Measurements from ENCODE around the gene KSR2. TPM values are rescaled to one million over a fixed set of nuclear protein-coding genes. Genes with fewer than 3 reads are reported as not detected.
"Not testable (repeated sequence)": the region's sequence is repeated elsewhere in the genome, so short reads cannot be mapped to it uniquely, and the experiment has no call there.

The KSR2 gene
- polyA plus RNA-seq, 2 donors = 0.01 to 0.04 TPM

DNA sequence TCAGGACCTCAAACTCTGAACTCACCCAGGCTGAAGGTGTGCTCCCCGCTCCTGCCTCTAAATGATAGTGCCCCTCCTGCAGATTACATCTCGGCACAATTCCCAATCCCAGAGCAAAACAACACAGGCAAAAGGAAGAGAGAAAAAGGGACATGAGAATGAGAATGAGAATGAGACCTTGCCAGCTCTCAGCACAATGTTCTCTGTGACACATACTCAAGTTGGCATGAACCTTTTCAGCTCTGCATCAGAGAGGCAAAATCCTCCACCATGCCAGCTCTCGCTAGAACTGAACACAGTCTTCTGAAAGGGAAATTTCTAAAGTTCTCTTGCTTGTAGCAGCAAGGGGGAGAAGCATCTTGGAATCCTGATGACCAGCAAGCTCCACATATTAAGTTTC is 84.6 kb downstream of the KSR2 start:
- no peaks in the 10 kb centered on the region for H3K36me3 ChIP-seq (ENCODE audit: control insufficient read depth in 2 of 2, insufficient read depth in 2 of 2, low read length in 1 of 2)
- H3K4me3 ChIP-seq (ENCODE audit: low read depth in 1 of 2, low read length in 2 of 2) = no peak overlapping the region
- H3K9me3 ChIP-seq (ENCODE audit: control insufficient read depth in 2 of 2, insufficient read depth in 1 of 2, low read depth in 1 of 2, low read length in 1 of 2) = no peaks in the 10 kb centered on the region
- H3K4me1 ChIP-seq (ENCODE audit: control insufficient read depth in 2 of 2, insufficient read depth in 2 of 2, low read length in 1 of 2) = no peaks in the 10 kb centered on the region
- no peaks in the 10 kb centered on the region for H3K27me3 ChIP-seq (ENCODE audit: control insufficient read depth in 1 of 2, insufficient read depth in 2 of 2, low read length in 2 of 2)
- 75 to 83% methylated on average over 3 of the region's 3 CpGs for WGBS, 2 donors
- no peak overlapping the region for H3K27ac ChIP-seq (ENCODE audit: low read depth in 2 of 2, low read length in 1 of 2)

DNA sequence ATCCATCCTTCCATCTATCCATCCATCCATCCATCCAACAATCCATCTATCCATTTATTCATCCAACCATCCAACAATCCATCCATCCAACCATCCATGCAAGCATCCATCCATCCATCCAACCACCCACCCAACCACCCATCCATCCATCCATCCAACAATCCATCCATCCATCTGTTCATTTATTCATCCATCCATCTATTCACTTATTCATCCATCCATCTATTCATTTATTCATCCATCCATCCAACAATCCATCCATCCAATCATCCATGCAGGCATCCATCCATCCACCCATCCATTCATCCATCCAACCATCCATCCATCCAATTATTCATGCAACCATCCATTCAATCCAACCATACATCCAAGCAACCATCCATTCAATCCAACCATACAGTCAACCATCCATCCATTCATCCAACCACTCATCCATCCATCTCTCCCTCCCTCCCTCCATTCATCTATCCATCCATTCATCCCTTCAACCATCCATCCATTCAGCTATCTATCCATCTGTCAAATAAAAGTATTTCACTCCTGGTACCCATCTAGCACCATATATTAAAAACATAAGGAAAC is 86.1 kb downstream of the KSR2 start:
- Histone ChIP-seq H3K9me3 (ENCODE audit: control insufficient read depth in 2 of 2, insufficient read depth in 1 of 2, low read depth in 1 of 2, low read length in 1 of 2) (no peaks in the 10 kb centered on the region), H3K27ac (ENCODE audit: low read depth in 2 of 2, low read length in 1 of 2) (no peak overlapping the region), H3K4me3 (ENCODE audit: low read depth in 1 of 2, low read length in 2 of 2) (no peak overlapping the region), H3K4me1 (ENCODE audit: control insufficient read depth in 2 of 2, insufficient read depth in 2 of 2, low read length in 1 of 2) (no peaks in the 10 kb centered on the region), H3K27me3 (ENCODE audit: control insufficient read depth in 1 of 2, insufficient read depth in 2 of 2, low read length in 2 of 2) (no peaks in the 10 kb centered on the region), H3K36me3 (ENCODE audit: control insufficient read depth in 2 of 2, insufficient read depth in 2 of 2, low read length in 1 of 2) (no peaks in the 10 kb centered on the region)

DNA sequence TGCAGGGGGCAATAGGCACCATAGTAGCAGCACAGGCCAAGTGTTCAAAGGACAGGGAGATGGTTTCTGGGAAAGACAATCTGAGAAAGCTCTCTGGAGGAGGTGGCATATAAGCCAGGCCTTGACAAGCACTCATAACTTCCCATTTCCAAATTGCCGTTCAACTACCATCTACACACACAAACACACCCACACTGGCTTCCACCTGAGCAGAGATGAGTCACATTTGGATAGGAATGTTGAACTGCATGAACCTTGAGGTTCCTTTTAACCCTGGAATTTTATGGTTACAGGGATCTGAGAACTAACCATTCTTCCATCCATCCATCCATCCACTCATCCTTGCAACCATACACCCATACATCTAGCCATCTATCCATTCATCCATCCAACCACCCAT is 86.6 kb downstream of the KSR2 start:
- WGBS, 2 donors = 40 to 62% methylated on average over 1 of the region's 1 CpG
- Histone ChIP-seq H3K27me3 (ENCODE audit: control insufficient read depth in 1 of 2, insufficient read depth in 2 of 2, low read length in 2 of 2) (no peaks in the 10 kb centered on the region), H3K9me3 (ENCODE audit: control insufficient read depth in 2 of 2, insufficient read depth in 1 of 2, low read depth in 1 of 2, low read length in 1 of 2) (no peaks in the 10 kb centered on the region), H3K4me3 (ENCODE audit: low read depth in 1 of 2, low read length in 2 of 2) (no peak overlapping the region), H3K27ac (ENCODE audit: low read depth in 2 of 2, low read length in 1 of 2) (no peak overlapping the region), H3K4me1 (ENCODE audit: control insufficient read depth in 2 of 2, insufficient read depth in 2 of 2, low read length in 1 of 2) (no peaks in the 10 kb centered on the region), H3K36me3 (ENCODE audit: control insufficient read depth in 2 of 2, insufficient read depth in 2 of 2, low read length in 1 of 2) (no peaks in the 10 kb centered on the region)

DNA sequence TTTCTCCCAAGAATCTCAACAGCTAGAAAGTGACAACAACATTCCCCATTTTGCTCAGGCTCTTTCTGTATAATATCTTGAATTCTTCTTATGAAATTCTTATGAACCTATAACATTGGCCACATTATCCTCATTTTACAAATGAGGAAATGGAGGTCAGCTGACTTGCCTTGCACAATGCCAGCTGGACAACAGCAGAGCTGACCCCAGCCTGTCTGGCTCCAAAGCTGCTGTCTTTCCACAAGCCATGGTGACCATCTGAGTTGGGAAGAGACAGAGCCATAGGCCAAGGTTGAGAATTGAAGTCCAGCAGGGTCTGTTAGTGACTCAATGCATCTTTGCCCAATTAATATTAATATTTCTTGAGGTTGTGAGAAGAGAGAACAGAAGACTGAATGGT is 87.3 kb downstream of the KSR2 start:
- Histone ChIP-seq H3K27me3 (ENCODE audit: control insufficient read depth in 1 of 2, insufficient read depth in 2 of 2, low read length in 2 of 2) (no peaks in the 10 kb centered on the region), H3K4me1 (ENCODE audit: control insufficient read depth in 2 of 2, insufficient read depth in 2 of 2, low read length in 1 of 2) (no peaks in the 10 kb centered on the region), H3K36me3 (ENCODE audit: control insufficient read depth in 2 of 2, insufficient read depth in 2 of 2, low read length in 1 of 2) (no peaks in the 10 kb centered on the region), H3K27ac (ENCODE audit: low read depth in 2 of 2, low read length in 1 of 2) (no peak overlapping the region), H3K4me3 (ENCODE audit: low read depth in 1 of 2, low read length in 2 of 2) (no peak overlapping the region), H3K9me3 (ENCODE audit: control insufficient read depth in 2 of 2, insufficient read depth in 1 of 2, low read depth in 1 of 2, low read length in 1 of 2) (no peaks in the 10 kb centered on the region)

DNA sequence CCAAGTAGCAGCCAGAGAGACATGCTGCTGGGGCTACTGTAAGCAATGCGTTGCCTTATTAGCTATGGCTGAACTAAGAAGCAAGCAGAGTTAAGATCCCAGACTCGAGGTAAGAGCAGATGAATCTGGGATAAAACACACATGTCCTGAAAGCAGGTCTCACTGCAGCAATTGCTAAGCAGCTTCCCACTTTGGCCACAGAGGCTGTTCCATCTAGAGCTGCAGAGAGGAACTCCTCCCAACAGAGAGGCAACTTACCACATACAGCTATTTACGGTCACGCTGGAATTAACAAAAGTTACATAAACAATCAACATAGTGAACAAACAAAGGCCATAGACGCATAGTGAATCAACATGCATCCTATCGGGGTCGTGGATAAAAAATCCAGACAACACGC is 90.2 kb downstream of the KSR2 start:
- no peaks in the 10 kb centered on the region for H3K36me3 ChIP-seq (ENCODE audit: control insufficient read depth in 2 of 2, insufficient read depth in 2 of 2, low read length in 1 of 2)
- 52 to 56% methylated on average over 8 of the region's 8 CpGs for WGBS, 2 donors
- H3K27me3 ChIP-seq (ENCODE audit: control insufficient read depth in 1 of 2, insufficient read depth in 2 of 2, low read length in 2 of 2) = no peaks in the 10 kb centered on the region
- no peaks in the 10 kb centered on the region for H3K9me3 ChIP-seq (ENCODE audit: control insufficient read depth in 2 of 2, insufficient read depth in 1 of 2, low read depth in 1 of 2, low read length in 1 of 2)
- H3K4me1 ChIP-seq (ENCODE audit: control insufficient read depth in 2 of 2, insufficient read depth in 2 of 2, low read length in 1 of 2) = no peaks in the 10 kb centered on the region
- no peak overlapping the region for H3K4me3 ChIP-seq (ENCODE audit: low read depth in 1 of 2, low read length in 2 of 2)
- H3K27ac ChIP-seq (ENCODE audit: low read depth in 2 of 2, low read length in 1 of 2) = no peak overlapping the region

DNA sequence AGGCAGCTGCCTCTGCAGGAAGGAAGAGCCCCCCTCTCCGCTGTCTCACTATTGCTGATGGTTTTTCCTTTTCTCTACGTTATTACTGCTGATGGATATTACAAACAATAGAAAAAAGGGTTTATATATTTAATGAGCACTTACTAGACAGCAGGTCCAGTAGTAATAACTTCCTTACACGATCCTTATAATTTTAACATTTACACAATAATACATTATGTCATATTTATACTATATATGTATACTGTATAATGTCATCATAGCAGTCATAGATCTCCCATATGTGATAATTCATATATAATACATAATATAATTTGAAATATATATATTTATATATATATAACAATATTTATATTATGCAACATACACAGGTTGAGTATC is 92.4 kb downstream of the KSR2 start:
- no peaks in the 10 kb centered on the region for H3K9me3 ChIP-seq (ENCODE audit: control insufficient read depth in 2 of 2, insufficient read depth in 1 of 2, low read depth in 1 of 2, low read length in 1 of 2)
- no peaks in the 10 kb centered on the region for H3K4me1 ChIP-seq (ENCODE audit: control insufficient read depth in 2 of 2, insufficient read depth in 2 of 2, low read length in 1 of 2)
- H3K27me3 ChIP-seq (ENCODE audit: control insufficient read depth in 1 of 2, insufficient read depth in 2 of 2, low read length in 2 of 2) = no peaks in the 10 kb centered on the region
- no peak overlapping the region for H3K27ac ChIP-seq (ENCODE audit: low read depth in 2 of 2, low read length in 1 of 2)
- no peak overlapping the region for H3K4me3 ChIP-seq (ENCODE audit: low read depth in 1 of 2, low read length in 2 of 2)
- H3K36me3 ChIP-seq (ENCODE audit: control insufficient read depth in 2 of 2, insufficient read depth in 2 of 2, low read length in 1 of 2) = no peaks in the 10 kb centered on the region
- 54 to 61% methylated on average over 3 of the region's 3 CpGs for WGBS, 2 donors

DNA sequence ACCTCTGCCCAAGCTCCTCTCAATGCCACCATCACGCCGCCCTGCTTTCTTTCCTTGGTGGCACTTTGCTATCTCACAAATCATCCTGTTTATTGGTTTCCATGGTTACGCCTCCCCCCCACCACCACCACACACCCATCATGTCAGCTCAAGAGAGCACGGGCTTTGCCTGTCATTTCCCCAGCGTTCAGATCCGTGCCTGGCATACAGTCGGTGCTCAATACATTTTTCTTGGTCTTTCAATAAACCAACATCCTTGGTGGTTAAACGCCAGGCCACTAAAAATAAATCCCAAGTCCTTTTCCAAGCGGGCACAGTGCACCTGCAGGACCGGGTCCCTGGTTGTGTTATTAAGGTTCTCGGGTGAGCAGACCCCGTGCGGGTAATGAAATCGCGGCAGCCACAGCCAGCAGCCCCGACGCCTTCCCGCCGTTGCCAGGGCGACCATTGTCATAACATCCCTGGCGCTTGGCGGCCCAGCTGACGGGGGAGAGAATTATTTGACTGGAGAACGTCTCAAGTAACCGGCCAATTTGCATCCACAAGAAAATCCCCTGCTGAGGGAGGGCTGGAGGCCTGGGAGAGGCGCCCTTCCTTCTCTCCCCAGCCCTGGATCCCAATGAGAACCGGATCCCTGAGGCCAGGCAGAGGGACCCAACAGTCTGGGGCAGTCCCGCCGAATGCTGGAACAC is 92.9 kb downstream of the KSR2 start:
- WGBS, 2 donors = 32% methylated on average over 29 of the region's 29 CpGs
- Histone ChIP-seq H3K9me3 (ENCODE audit: control insufficient read depth in 2 of 2, insufficient read depth in 1 of 2, low read depth in 1 of 2, low read length in 1 of 2) (no peaks in the 10 kb centered on the region), H3K36me3 (ENCODE audit: control insufficient read depth in 2 of 2, insufficient read depth in 2 of 2, low read length in 1 of 2) (no peaks in the 10 kb centered on the region), H3K27ac (ENCODE audit: low read depth in 2 of 2, low read length in 1 of 2) (no peak overlapping the region), H3K27me3 (ENCODE audit: control insufficient read depth in 1 of 2, insufficient read depth in 2 of 2, low read length in 2 of 2) (no peaks in the 10 kb centered on the region), H3K4me3 (ENCODE audit: low read depth in 1 of 2, low read length in 2 of 2) (no peak overlapping the region), H3K4me1 (ENCODE audit: control insufficient read depth in 2 of 2, insufficient read depth in 2 of 2, low read length in 1 of 2) (no peaks in the 10 kb centered on the region)

DNA sequence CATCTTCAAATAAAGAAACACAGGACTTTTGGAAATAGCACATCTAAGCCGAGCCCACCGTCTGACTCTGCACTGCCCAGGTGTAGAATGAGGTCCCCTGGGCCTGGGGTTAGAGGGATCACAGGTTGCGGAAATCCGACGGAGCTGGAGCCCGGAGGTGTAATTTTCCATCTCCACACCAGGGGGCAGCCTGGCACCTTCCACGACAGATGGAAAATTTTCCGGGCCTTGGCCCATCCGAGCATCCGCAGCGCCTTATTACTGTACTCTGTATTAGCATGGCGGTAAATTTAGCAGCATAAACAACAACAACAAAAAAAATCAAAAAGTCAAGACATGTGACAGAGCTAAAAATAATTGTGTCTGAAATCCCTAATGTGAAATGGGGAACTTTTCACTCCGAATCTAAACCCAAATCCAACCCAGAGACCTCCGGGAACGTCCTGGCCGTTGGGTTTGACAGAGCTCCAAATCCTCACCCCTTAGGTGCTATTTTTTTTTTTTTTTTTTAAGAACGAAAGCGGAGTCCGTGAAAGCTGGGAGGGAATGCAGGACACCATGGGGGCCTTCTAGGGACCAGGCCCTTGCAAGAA is 93.9 kb downstream of the KSR2 start:
- Histone ChIP-seq H3K27me3 (ENCODE audit: control insufficient read depth in 1 of 2, insufficient read depth in 2 of 2, low read length in 2 of 2) (no peaks in the 10 kb centered on the region), H3K27ac (ENCODE audit: low read depth in 2 of 2, low read length in 1 of 2) (no peak overlapping the region), H3K4me1 (ENCODE audit: control insufficient read depth in 2 of 2, insufficient read depth in 2 of 2, low read length in 1 of 2) (no peaks in the 10 kb centered on the region), H3K9me3 (ENCODE audit: control insufficient read depth in 2 of 2, insufficient read depth in 1 of 2, low read depth in 1 of 2, low read length in 1 of 2) (no peaks in the 10 kb centered on the region), H3K36me3 (ENCODE audit: control insufficient read depth in 2 of 2, insufficient read depth in 2 of 2, low read length in 1 of 2) (no peaks in the 10 kb centered on the region), H3K4me3 (ENCODE audit: low read depth in 1 of 2, low read length in 2 of 2) (no peak overlapping the region)
- WGBS, 2 donors = 15 to 24% methylated on average over 19 of the region's 19 CpGs

DNA sequence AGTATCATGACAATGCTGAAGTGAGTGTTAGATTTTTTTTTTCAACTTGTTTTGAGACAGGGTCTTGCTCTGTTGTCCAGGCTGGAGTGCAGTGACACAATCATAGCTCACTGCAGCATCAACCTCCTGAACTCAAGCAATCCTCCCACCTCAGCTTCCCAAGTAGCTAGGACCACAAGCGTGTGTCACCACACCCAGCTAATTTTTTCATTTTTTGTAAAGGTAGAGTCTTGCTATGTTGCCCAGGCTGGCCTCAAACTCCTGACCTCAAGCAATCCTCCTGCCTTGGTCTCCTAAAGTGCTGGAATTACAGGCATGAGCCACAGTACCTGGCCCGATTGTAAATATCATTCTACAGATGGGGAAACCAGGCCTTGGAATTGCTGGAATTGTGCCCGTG is 94.6 kb downstream of the KSR2 start:
- H3K9me3 ChIP-seq (ENCODE audit: control insufficient read depth in 2 of 2, insufficient read depth in 1 of 2, low read depth in 1 of 2, low read length in 1 of 2); H3K36me3 ChIP-seq (ENCODE audit: control insufficient read depth in 2 of 2, insufficient read depth in 2 of 2, low read length in 1 of 2); H3K4me1 ChIP-seq (ENCODE audit: control insufficient read depth in 2 of 2, insufficient read depth in 2 of 2, low read length in 1 of 2); H3K4me3 ChIP-seq (ENCODE audit: low read depth in 1 of 2, low read length in 2 of 2); H3K27me3 ChIP-seq (ENCODE audit: control insufficient read depth in 1 of 2, insufficient read depth in 2 of 2, low read length in 2 of 2); H3K27ac ChIP-seq (ENCODE audit: low read depth in 2 of 2, low read length in 1 of 2): not testable (repeated sequence)
- 81 to 84% methylated on average over 3 of the region's 3 CpGs for WGBS, 2 donors

DNA sequence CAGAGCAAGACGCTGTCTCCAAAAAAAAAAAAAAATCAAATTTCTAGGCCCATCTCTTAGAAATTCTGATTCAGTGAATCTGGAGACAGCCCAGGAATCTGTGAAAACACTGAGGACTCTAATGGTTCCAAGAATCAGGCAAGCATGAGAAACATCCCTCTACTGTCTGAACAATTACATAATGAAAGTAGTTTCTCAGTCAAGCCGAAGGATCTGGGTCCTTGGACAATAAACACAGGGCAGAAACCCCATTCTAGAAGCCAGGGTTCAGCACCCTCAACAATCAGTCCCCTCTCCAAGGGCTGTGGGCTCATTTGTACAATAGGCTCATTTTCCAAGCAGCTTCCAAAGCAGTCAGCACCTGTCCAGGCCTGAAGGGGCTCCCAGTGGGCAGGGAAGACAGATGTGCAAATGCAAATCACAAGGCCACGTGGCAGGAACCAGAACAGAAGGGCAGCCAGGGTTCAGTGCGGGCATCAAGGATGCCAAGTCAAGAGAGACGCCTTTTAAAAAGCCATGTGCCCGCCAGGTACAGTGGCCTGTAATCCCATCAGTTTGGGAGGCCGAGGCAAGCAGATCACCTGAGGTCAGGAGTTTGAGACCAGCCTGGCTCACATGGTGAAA is 96.1 kb downstream of the KSR2 start:
- Histone ChIP-seq H3K9me3 (ENCODE audit: control insufficient read depth in 2 of 2, insufficient read depth in 1 of 2, low read depth in 1 of 2, low read length in 1 of 2) (peaks cover 0 to under 1% of the 10 kb centered on the region in 2 donors), H3K4me1 (ENCODE audit: control insufficient read depth in 2 of 2, insufficient read depth in 2 of 2, low read length in 1 of 2) (no peaks in the 10 kb centered on the region), H3K27me3 (ENCODE audit: control insufficient read depth in 1 of 2, insufficient read depth in 2 of 2, low read length in 2 of 2) (no peaks in the 10 kb centered on the region), H3K4me3 (ENCODE audit: low read depth in 1 of 2, low read length in 2 of 2) (no peak overlapping the region), H3K27ac (ENCODE audit: low read depth in 2 of 2, low read length in 1 of 2) (no peak overlapping the region), H3K36me3 (ENCODE audit: control insufficient read depth in 2 of 2, insufficient read depth in 2 of 2, low read length in 1 of 2) (no peaks in the 10 kb centered on the region)
- 49 to 66% methylated on average over 7 of the region's 7 CpGs for WGBS, 2 donors

Data from esophagus (tissue), 2 donors.